GM19455 (cell line): ENCODE results near the gene NKAIN2.

Experiments used
- ATAC-seq: cut with Tn5 transposase; IDR thresholded peaks from one replicate; pipeline ENCODE4 v1.9.1; 2021; ENCODE audit not compliant: unreplicated experiment

NKAIN2 gene

GRCh38 chr6:124738482-124738881, 934.8 kb downstream of the NKAIN2 start:
- ATAC-seq = no peak

GRCh38 chr6:124741341-124741740, 937.7 kb downstream of the NKAIN2 start:
- ATAC-seq = no peak

- no peak for ATAC-seq
Measured at GRCh38 chr6:124742971-124743370, 939.3 kb downstream of the NKAIN2 start.

DNA sequence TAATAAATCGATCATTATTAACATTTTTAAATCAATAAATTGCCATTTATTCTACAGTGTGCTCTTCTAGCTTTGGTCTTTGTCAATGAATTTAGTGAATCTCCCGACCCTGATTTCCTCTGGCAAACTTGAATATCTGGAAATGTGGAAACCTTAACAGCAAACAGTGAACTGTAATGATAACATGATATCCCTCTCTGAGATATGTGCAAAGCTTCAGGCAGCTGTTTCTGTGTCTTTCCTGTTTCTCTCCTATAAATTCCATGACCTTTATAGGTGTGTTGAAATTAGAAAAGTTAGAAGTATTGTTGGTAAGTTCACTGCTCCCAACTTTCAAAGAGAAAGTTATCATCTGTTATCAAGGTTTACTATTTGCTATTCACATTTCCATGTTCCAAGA, 939.8 kb downstream of the NKAIN2 start:
- ATAC-seq = no peak

- no peak for ATAC-seq
Measured at GRCh38 chr6:124747349-124747748, 943.7 kb downstream of the NKAIN2 start.

- ATAC-seq = no peak
Measured at GRCh38 chr6:124748778-124749177, 945.1 kb downstream of the NKAIN2 start.

DNA sequence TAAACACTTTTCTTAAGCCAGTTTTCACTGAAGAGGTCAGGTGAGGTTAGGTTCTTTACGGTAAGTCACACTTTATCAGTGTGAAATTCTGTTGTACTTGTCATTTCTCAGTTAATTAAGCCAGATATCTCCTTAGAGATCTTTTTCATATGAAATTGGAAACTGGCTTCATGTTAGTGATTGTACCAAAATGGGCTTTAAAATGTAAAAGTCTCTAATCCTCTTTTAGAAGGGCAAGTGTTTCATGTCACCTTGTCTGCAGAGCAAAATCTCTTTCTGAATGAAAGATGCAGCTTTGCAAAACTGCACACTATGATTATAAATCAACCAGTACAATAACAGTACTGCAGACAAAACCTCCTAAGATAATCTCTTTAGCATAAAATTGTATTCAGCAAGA, 949.3 kb downstream of the NKAIN2 start:
- no peak for ATAC-seq

- ATAC-seq = no peak
Measured at GRCh38 chr6:124753562-124754105, 950.0 kb downstream of the NKAIN2 start.

- no peak for ATAC-seq
Measured at GRCh38 chr6:124755321-124755720, 951.7 kb downstream of the NKAIN2 start.

DNA sequence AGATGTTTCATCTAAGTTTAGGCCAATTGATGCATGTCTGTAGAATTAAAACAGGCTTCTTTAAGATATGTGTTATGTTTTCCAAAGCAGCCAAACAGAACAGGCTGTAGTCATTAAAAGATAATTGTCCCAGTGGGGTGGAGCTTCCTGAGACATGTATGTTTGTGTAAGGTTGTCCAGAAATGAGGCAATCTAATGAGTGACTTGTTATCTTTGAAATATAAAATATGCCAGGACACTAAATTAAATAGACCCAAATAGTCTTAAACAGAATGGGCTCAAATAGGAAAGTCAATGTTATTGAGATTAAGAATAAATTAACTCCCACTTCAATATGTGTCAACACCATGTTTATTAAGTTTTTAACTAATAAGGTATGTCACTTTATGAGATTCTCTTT, 953.9 kb downstream of the NKAIN2 start:
- no peak for ATAC-seq

DNA sequence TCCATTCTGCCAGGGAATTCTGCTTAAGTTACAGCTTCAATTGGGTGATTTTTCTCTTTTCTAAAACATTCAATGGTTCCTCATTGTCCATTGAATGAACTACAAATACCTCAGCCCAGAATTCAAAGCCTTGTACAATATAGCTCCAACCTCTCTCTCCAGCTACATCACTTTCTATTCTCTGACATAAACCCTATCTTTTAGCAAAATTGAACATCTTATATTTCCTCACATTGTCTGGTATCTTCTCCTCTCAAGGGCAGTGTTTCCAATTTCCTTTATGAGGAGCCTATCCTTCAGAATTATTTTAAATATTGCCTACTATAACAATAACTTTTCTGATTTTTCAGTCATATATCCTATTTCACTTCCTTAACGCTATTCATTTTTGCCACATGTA, 955.0 kb downstream of the NKAIN2 start:
- ATAC-seq = no peak

GRCh38 chr6:124765280-124765679, 961.6 kb downstream of the NKAIN2 start:
- no peak for ATAC-seq

DNA sequence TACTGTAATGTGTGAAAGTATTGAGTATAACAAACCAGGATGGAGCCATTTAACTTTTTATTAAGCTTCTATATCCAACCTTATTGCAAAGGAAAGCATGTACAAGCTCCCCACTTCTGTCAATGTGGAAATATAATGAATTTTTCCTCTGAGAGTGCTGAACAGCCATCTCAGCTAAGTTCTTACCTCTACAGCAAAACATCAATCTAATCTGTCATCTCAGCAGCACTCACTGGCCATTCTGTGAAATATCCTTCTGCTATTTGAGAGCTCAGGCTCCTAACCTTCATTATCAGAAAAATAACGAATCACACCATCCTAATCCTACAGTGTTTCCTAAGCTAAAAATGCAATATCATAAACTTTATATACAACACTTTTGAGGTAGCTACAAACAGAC, 964.6 kb downstream of the NKAIN2 start:
- ATAC-seq = no peak

DNA sequence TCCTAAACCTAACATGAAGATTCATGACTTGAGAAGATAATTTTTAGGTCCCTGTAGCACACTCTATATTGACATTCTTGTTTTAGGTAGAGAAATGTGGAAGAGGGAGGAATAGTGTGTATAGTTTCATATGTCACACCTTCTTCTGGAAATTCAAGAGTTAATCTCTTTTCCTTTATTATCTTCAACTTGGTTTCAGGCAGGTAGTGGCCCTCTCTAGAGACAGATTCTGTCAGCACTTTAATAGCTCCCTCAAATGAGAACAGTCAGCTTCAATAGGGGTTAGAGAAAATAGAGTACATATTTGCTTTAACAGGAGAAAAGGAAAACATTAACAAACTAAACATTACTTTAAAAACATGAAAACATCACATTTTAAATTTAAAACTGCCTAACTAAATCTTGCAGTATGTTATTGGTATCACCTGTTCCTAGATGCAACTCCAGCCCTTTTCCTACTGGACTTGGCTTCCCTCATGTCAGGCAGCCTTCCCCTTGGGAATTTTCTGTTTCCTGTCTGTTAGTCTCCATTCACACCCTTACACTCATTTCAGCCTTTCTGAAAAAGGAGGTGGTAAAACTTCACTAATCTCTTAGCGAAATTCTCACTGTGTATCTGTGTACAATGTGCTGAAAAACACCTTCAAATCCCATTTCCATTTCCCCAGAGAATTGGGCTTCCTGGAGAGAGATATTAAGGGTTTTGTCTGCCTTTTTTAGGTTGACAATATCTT, 966.3 kb downstream of the NKAIN2 start:
- no peak for ATAC-seq

DNA sequence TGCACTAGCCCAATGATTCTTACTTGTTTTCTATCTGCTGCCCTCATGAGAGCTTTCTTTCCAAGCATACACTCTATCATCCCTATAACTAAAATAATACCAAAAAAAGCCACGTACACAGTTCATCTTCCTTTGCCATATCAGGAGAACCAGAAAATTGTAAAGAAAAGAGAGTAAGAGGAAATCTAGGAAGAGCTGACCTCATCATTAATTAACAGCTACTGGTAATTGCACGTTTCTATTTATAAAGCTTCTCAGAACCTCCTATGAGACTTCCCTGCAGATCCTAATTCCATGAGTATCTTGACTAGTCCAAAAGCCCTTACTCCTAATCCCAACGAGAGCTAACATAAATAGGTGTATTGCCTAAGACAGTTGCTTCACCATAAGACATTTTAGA, 967.1 kb downstream of the NKAIN2 start:
- ATAC-seq = no peak

- ATAC-seq = no peak
Measured at GRCh38 chr6:124772733-124773319, 969.2 kb downstream of the NKAIN2 start.

DNA sequence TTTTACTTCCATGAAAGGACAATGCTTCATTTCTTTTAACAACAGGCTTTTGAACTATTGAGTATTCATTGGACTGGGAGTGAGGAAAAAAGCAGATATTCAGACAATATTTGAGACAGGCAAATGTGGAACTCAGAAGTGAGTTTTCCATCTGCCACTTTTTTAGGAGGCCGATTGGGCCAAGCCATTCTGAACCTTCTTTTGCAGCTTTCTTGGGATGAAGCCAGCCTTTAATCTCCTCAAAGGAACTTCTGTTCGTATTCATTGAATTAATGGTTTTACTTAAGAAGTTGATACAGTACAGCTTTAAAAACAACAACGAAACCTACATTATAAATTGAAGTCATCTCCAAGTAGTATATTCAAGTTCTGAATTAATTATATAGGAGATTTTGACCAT, 971.5 kb downstream of the NKAIN2 start:
- no peak for ATAC-seq

DNA sequence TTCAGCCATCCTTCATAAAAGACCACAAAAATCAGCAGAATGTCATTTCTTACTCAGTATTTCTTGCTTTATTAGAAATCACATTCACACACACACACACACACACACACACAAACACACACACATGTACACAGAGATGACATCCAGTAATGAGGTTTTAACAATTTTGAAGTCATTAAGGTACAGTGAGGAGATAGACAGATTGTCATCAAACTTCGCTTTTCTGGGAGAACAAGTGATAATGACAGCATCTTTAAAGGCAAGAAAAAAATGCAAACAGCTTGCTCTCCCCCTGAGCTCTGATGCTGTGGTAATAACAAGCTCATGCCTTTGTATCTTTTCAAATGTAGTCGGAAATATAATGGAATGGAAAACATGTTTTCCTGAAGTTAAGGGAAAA, 974.2 kb downstream of the NKAIN2 start:
- ATAC-seq = no peak

DNA sequence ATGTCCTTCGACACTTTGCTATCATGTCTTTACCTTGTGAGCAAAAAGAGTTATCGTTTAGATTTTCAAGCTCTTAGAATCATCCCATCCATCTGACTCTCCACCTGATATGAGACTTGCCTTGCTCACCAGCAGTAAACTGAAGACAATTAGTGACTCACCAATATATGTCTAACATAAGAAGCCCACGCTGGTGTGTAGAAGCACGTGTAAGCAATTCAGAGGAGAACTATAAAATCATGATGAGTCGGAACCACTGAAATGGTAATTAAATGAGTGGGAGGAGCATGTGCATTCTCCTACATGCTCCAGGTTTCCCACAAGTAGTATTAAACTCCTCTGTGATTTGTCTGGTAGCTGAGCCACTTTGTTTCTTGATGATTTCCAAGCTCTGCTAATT, 977.0 kb downstream of the NKAIN2 start:
- ATAC-seq = no peak

- no peak for ATAC-seq
Measured at GRCh38 chr6:124783344-124783743, 979.7 kb downstream of the NKAIN2 start.

DNA sequence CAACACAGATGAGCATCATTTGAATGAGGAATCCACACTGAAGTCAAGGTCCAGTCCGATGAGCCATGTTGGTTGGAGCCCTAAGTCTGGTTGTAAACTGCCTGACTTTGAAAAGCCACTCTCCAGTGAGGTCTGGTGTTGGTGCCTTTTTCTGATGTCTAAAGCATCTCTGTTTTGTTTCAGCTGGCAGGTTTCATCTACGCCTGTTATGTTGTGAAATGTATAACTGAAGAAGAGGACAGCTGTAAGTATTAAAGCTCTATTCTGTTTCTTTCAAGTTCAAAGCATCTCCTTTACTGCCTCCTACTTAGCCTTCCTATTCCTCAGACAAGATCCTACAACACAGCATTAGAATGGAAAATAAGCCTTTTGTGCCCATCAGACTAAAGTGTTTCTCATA, 987.5 kb downstream of the NKAIN2 start:
- no peak for ATAC-seq

DNA sequence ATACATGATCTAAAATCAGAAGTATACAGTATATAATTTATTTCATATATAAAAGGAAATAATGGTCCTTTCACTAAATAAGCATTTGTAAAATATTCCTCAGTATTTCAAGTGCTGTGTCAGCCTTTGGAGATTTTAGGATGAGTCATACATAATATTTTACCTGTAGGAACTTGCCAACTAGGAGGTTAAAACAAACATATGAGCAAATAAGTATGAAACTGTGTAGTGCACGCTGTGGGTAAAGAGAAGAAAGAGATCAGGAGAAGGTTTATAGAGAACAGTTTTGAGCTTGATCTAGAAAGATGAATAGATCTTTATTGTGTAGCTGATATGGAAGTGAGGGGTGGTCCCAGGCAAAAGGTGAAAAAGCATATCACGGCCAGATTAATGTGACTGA, 988.7 kb downstream of the NKAIN2 start:
- ATAC-seq = no peak

- no peak for ATAC-seq
Measured at GRCh38 chr6:124793398-124793797, 989.7 kb downstream of the NKAIN2 start.
